OCI-LY7 (cell line): ENCODE results near the gene UNC5A. TPM values are rescaled to one million over a fixed set of nuclear protein-coding genes. Genes with fewer than 3 reads are reported as not detected.

Experiments
- BruUV-seq: library from RNA; stranded (reverse); fragments of 400-500 nt; replicated peaks from 2 replicates; lab custom pipeline; 2021; lab: Mats Ljungman, UMichigan
- CTCF ChIA-PET: fragments of 300-600 bp; sonication (Branson Sonifier 250); formaldehyde crosslinking; loops from one replicate; lab custom pipeline; 2022; ENCODE audit warnings: antibody characterized with exemption; ENCODE audit not compliant: unreplicated experiment; lab: Charles Lee
- POLR2A ChIA-PET: fragments of 300-600 bp; sonication (Branson Sonifier 250); formaldehyde crosslinking; loops from one replicate; lab custom pipeline; 2022; ENCODE audit warnings: antibody characterized with exemption; lab: Charles Lee
- DNase-seq: peaks from one replicate; pipeline ENCODE4 v3.0.0-alpha.2; 2015; ENCODE audit warnings: low spot score
- H2AFZ ChIP-seq: fragments of 200-600 bp; sonication (generic), shearing (Covaris generic); 2 replicates; pipeline ENCODE4 v1.6.1; 2014; ENCODE audit warnings: mild to moderate bottlenecking, antibody characterized with exemption, low read length, moderate library complexity
- H3K27ac ChIP-seq: fragments of 200-600 bp; sonication (generic); 2 replicates; pipeline ENCODE4 v1.5.1; 2014; ENCODE audit warnings: mixed run types, low read depth, mild to moderate bottlenecking, moderate library complexity, low read length, inconsistent platforms; ENCODE audit not compliant: poor library complexity, severe bottlenecking
- H3K36me3 ChIP-seq: fragments of 200-600 bp; sonication (generic); 2 replicates; pipeline ENCODE4 v1.6.1; 2014; ENCODE audit warnings: mild to moderate bottlenecking, antibody characterized with exemption, low read length, moderate library complexity, mixed read lengths; ENCODE audit not compliant: insufficient read depth
- H3K4me1 ChIP-seq: fragments of 200-600 bp; sonication (generic); 2 replicates; pipeline ENCODE4 v1.5.1; 2014; ENCODE audit warnings: mild to moderate bottlenecking, low read length; ENCODE audit not compliant: insufficient read depth, poor library complexity, severe bottlenecking
- H3K4me2 ChIP-seq: fragments of 200-600 bp; sonication (generic); 2 replicates; pipeline ENCODE4 v1.6.1; 2014; ENCODE audit warnings: mild to moderate bottlenecking, low read length
- H3K4me3 ChIP-seq: fragments of 200-600 bp; sonication (generic); 2 replicates; pipeline ENCODE4 v1.5.1; 2014; ENCODE audit warnings: mild to moderate bottlenecking, low read depth, low read length; ENCODE audit not compliant: poor library complexity, severe bottlenecking
- H3K79me2 ChIP-seq: fragments of 200-600 bp; sonication (generic); 2 replicates; pipeline ENCODE4 v1.6.1; 2016; ENCODE audit warnings: low read depth, mild to moderate bottlenecking, low read length, moderate library complexity, mixed read lengths; ENCODE audit not compliant: insufficient read depth
- H3K9me2 ChIP-seq: fragments of 200-600 bp; sonication (generic); 2 replicates; pipeline ENCODE4 v1.6.1; 2016; ENCODE audit warnings: mild to moderate bottlenecking, low read length, mixed read lengths; ENCODE audit not compliant: insufficient read depth
- H3K9me3 ChIP-seq: fragments of 200-600 bp; sonication (generic); 2 replicates; pipeline ENCODE4 v1.6.1; 2014; ENCODE audit warnings: mild to moderate bottlenecking, mixed run types, low read length, mixed read lengths
- H4K20me1 ChIP-seq: fragments of 200-600 bp; sonication (generic); 2 replicates; pipeline ENCODE4 v1.6.1; 2014; ENCODE audit warnings: mild to moderate bottlenecking, antibody characterized with exemption, low read length, moderate library complexity, mixed read lengths; ENCODE audit not compliant: insufficient read depth
- CTCF ChIP-seq: fragments of 200-600 bp; sonication (generic); conservative IDR thresholded peaks from 2 replicates; pipeline ENCODE4 v1.5.1; 2014; ENCODE audit warnings: mild to moderate bottlenecking, antibody characterized with exemption, low read length, moderate library complexity, mixed read lengths
- EZH2phosphoT487 ChIP-seq: fragments of 200-600 bp; sonication (generic); IDR thresholded peaks from 2 replicates; pipeline ENCODE4 v1.6.1; 2018; ENCODE audit warnings: low read depth, borderline replicate concordance, mild to moderate bottlenecking, mixed run types, antibody characterized with exemption, low read length, moderate library complexity, mixed read lengths
- intact Hi-C: fragments of 100-400 bp; cut with micrococcal nuclease; formaldehyde crosslinking; loops from one replicate; pipeline ENCODE4 v1.10.0; 2022; ENCODE audit not compliant: unreplicated experiment
- total RNA-seq, 2 experiments: library from RNA; depleted of rRNA in 1 of 2; stranded (reverse); fragments of >200 nt in 1 of 2; shearing (Covaris generic) in 1 of 2; gene quantifications; 2 replicates each; pipeline ENCODE4 v1.2.3, GENCODE V29; 2014 to 2022

UNC5A gene
- total RNA-seq, 2 experiments from 2014 or later, result not detected

GRCh38 chr5:176833286-176833685 is 22.9 kb downstream of the UNC5A start:
- Histone ChIP-seq H3K36me3 (no peaks in the 10 kb centered on the region), H3K9me3 (no peaks in the 10 kb centered on the region), H3K4me3 (no peak overlapping the region), H3K4me2 (no peak overlapping the region), H3K9me2 (no peaks in the 10 kb centered on the region), H3K79me2 (no peaks in the 10 kb centered on the region), H3K4me1 (no peaks in the 10 kb centered on the region), H4K20me1 (no peaks in the 10 kb centered on the region), H3K27ac (no peak overlapping the region), H2AFZ (no peak overlapping the region)
- ChIA-PET POLR2A (no interaction called here), CTCF (no interaction called here)
- no peak for DNase-seq
- intact Hi-C loops, result no loop called here
- no peak for TF ChIP-seq CTCF
- TF ChIP-seq EZH2phosphoT487, result no peak
- no TSS peak for BruUV-seq

- no peaks in the 10 kb centered on the region for H3K9me2 ChIP-seq
- H4K20me1 ChIP-seq, result no peaks in the 10 kb centered on the region
- H3K4me1 ChIP-seq, result no peaks in the 10 kb centered on the region
- no peak overlapping the region for H3K27ac ChIP-seq
- ChIA-PET CTCF (no interaction called here), POLR2A (interaction anchor here (0.5 to 0.6 kb wide), 2 partner anchors 79 to 482 kb away, joined by 3 read pairs; no protein-coding TSS in a partner anchor)
- no peak for TF ChIP-seq CTCF
- H3K4me3 ChIP-seq, result no peak overlapping the region
- DNase-seq, result no peak
- H3K36me3 ChIP-seq, result no peaks in the 10 kb centered on the region
- intact Hi-C loops, result no loop called here
- BruUV-seq, result no TSS peak
- H3K4me2 ChIP-seq, result no peak overlapping the region
- H3K79me2 ChIP-seq, result no peaks in the 10 kb centered on the region
- H3K9me3 ChIP-seq, result no peaks in the 10 kb centered on the region
- H2AFZ ChIP-seq, result no peak overlapping the region
Observed at GRCh38 chr5:176835918-176836317, 25.6 kb downstream of the UNC5A start.

- DNase-seq, result no peak
- no TSS peak for BruUV-seq
- intact Hi-C loops, result no loop called here
- CTCF ChIA-PET, result no interaction called here
- H3K9me2 ChIP-seq, result no peaks in the 10 kb centered on the region
- H3K4me2 ChIP-seq, result no peak overlapping the region
- H2AFZ ChIP-seq, result no peak overlapping the region
- no peaks in the 10 kb centered on the region for H4K20me1 ChIP-seq
- no peaks in the 10 kb centered on the region for H3K4me1 ChIP-seq
- no peak for TF ChIP-seq CTCF
- no peak for TF ChIP-seq EZH2phosphoT487
- no peak overlapping the region for H3K27ac ChIP-seq
- H3K9me3 ChIP-seq, result no peaks in the 10 kb centered on the region
- POLR2A ChIA-PET, result no interaction called here
- no peaks in the 10 kb centered on the region for H3K79me2 ChIP-seq
- no peaks in the 10 kb centered on the region for H3K36me3 ChIP-seq
- no peak overlapping the region for H3K4me3 ChIP-seq
Observed at GRCh38 chr5:176836811-176837706, 26.7 kb downstream of the UNC5A start.
